Middle frontal gyrus (tissue), 1 donor: ENCODE results near the gene AGRN.
"Not testable (repeated sequence)": the region's sequence is repeated elsewhere in the genome, so short reads cannot be mapped to it uniquely, and the experiment has no call there.

Experiments used
- DNase-seq: peaks from one replicate; pipeline ENCODE4 v3.0.0-alpha.2; 2015; ENCODE audit warnings: low spot score; ENCODE audit errors: extremely low spot score

The AGRN gene

DNA sequence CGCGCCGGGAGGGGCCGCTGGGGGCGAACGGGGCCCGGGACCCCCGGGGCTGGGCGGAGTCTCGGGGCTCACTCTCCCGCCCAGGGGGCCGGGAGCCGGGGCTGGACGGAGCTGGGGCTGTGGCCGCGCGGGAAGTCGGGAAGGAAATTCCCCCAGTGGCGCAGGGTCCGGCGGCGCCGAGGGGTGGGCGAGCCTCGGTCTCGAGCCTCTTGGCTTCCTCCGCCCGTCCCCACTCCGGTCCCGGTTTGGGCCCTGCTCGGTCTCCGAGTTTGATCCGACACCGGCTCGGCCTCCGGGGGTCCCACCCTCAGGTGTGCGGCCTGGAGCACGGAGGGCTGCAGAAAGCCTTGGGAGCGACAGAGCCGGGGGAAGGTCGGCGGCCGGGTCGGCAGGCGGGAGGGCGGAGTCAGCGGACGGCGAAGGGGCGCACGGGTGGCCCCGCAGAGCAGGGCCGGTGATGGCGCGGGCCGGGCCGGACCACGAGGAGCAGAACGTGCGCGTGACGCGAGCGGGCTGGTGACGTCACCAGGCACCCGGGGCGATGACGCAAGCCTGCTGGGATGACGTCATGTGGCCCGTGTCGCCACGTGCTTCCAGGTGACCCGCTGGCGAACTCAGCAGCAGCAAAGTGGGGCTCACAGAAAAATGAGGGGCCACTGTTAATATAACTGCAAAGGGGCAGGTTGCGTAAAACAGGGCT lies 19.4 kb upstream of the AGRN start:
- DNase-seq: no peak

- no peak for DNase-seq
These were observed 18.7 kb upstream of the AGRN start for GRCh38 chr1:1001057-1001783.

DNA sequence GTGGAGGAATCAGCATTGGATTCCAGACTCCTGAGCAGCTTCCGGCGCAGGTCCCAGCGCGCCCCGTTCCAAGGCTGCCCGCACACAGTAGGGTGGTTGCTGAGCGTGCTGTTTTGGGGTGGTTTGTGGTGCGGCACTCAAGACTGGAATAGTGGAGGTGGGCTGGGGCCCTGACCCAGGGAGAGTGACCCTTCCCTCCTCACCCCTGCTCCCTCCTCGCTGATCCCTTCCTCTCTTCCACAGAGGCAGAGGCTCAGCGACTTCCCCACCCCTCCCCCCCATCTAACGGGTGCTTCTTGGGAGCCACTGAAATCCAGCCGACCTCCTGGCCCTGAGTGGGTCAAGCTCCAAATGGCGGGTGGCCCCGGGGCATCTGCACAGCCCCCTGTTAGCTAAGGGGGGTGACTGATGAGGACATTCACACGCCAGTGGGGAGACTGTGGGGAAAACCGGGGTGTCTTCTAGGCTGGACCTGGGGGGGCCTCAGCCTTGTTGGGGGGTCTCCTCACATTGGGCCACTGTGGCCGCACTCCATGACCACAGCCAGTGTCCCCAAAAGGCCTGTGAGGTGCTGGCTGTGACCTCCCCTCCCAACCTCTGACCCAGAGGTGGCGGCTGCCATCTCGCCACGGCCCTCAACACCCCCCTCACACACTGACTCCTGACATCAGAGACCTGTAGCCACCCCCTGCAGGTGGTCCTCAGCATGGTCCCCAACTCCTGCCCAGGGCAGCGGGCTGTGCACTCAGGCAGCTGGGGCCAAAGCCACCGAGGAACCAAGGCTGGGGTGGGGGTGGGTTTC lies 16.1 kb upstream of the AGRN start:
- no peak for DNase-seq

DNA sequence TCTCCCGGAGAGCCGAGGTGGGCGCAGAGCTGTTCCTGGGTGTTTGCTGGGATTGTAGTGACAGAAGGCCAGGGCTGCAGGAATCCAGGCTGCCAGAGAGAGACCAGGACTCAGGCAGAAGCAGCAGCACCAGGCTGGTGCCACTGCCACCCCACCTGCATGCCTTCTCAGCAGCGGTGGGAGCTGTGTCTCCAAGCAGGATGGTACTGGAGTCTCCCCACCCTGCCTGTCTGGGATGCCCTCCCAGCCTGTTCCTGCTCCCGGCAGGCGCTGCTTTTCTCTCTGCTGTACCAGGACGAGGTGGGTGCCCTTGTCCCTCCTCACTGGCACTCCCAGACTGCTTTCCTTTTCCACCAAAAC lies 15.5 kb upstream of the AGRN start:
- no peak for DNase-seq

GRCh38 chr1:1004780-1005697 lies 14.9 kb upstream of the AGRN start:
- no peak for DNase-seq

DNA sequence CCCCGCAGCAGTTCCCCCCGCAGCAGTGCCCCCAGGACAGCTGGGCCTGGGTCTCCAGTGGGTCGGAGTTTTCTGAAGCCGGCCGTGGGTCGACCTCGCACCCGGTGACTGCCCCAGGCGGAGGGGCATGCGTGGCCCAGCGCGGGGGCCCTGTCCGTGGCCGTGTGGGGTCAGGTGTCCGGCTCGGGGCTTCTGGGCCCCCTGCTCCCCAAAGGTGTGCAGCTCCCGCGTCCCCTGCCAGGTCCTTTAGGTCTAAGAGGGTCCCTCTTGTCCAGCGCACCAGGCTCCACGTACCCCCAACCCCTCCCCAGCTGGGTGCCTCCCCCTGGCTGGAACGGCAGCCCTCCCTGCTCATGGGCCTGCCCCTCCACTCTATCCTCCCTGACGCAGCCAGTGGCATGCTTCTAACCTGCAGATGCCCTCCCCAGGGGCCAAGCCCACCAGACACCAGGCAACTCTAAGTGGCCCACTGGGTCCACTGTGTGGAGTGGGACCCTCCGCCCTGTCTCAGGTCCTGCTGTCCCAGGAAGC lies 14.1 kb upstream of the AGRN start:
- DNase-seq: no peak

DNA sequence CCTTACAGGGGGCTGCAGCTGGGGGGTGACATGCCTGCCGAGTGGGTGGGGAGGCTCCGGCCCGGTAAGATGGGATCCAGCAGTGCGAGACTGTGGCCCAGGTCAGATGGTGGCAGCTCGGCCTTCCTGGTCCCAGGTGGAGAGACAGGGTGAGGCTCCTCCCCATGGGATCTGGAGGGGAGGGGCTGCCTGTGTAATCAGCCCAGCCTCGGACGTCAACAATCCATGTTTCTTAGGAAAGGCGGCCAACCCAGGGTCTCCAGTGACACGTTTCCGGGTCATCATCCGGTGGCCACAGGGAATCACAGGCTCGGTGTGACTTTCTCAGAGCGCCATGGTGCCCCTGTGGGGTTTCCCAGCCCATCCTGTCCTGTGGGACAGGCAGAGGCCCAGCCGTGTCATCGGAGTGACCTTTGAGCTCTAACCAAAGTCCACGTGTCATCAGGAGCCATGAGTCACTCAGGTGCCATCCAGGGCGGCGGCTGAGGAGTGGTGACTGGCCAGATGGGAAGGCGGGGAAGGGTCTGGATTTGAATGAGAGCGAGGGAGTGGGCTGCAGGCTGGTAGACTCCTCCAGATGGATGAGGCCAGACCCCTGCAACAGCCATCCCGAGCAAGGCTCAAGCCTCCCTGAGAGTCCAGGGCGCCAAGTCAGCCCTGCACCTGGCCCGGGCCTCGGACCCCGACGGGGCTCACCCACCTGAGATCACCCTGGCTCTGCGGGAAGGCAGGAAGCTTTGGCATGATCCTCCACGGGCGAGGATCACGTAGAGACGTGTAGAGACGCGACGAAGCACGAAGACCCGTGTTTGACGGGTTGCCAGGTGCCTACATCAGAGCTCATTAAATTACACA lies 13.4 kb upstream of the AGRN start:
- no peak for DNase-seq

GRCh38 chr1:1010131-1010530 lies 9.8 kb upstream of the AGRN start:
- DNase-seq: not testable (repeated sequence)

DNA sequence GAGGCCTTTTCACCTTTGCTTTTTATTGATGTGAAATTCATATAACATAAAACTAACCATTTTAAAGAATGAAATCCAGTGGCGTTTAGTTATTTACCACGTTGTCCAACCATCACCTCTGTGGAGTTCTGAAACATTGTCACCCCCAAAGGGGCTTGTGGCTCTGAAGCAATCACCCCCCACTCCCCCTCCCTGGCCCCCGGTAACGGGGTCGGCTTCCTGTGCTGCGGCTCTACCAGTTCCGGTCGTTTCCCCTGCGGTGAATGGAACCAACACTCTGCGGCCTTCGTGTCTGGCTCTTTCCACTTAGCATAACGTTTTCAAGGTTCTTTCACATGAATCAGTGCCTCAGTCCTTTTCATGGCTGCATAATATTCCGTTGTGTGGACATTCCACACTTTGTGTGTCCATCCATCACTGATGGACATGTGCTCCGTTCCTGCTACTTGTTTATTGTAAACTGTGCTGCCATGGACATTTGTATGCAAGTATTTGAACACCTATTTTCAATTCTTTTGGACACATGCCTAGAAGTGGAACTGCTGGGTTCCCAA lies 8.4 kb upstream of the AGRN start:
- DNase-seq: no peak

DNA sequence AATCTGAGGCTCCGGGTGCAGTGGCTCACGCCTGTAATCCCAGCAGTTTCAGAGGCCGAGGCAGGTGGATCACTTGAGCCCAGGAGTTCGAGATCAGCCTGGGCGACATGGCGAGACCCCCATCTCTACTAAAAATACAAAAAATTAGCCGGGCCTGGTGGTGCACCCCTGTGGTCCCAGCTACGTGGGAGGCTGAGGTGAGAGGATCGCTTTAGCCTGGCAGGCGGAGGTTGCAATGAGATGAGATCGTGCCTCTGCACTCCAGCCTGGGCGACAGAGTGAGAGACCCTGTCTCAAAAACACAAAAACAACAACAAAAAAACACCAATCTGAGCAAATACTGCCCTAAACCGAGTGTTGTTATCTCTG lies 7.2 kb upstream of the AGRN start:
- not testable (repeated sequence) for DNase-seq

DNA sequence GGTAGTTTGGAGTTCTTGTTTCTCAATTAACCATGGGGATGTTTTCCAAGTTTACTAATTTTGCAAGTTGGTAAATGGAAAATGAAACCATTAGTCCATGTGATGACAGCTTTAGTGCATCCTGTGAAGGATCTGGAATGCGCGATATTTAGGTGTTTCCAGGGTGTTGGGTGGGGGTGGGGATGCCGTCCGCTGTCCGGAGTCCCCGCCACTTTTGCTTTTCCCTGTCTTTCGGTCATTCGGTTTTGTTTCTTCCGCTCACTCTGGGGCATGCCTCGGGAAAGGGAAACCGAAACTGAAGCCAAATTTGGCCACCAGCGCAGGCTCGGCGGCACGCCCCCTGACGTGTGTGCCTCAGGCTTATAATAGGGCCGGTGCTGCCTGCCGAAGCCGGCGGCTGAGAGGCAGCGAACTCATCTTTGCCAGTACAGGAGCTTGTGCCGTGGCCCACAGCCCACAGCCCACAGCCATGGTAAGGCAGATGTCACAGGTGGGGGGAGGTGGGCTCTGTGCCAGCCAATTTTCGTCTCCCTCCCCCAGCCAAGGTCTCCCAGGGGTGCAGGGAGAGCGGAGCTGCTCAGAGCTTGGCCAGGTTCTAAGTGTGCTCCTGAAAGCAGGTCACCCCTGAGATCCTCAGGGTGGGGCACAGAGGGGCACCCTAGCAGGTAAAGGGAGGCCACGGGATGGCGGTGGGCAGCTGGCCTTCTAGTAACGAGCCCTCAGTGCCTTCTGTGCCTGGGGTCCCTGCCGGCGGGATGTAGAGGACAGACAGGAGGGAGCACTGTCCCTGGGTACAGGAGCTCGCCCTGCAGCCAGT lies 6.6 kb upstream of the AGRN start, which contains the start of gene ISG15:
Gene ISG15, plus strand, starts transcription at position 393 of the 817 bp plus-strand sequence. Its CDS starts 77 bp downstream, at position 470.
- peak; percentile 70 for DNase-seq

- DNase-seq: no peak
These were observed 5.8 kb upstream of the AGRN start for GRCh38 chr1:1013922-1014648.

GRCh38 chr1:1014799-1015681 lies 4.9 kb upstream of the AGRN start:
- no peak for DNase-seq

DNA sequence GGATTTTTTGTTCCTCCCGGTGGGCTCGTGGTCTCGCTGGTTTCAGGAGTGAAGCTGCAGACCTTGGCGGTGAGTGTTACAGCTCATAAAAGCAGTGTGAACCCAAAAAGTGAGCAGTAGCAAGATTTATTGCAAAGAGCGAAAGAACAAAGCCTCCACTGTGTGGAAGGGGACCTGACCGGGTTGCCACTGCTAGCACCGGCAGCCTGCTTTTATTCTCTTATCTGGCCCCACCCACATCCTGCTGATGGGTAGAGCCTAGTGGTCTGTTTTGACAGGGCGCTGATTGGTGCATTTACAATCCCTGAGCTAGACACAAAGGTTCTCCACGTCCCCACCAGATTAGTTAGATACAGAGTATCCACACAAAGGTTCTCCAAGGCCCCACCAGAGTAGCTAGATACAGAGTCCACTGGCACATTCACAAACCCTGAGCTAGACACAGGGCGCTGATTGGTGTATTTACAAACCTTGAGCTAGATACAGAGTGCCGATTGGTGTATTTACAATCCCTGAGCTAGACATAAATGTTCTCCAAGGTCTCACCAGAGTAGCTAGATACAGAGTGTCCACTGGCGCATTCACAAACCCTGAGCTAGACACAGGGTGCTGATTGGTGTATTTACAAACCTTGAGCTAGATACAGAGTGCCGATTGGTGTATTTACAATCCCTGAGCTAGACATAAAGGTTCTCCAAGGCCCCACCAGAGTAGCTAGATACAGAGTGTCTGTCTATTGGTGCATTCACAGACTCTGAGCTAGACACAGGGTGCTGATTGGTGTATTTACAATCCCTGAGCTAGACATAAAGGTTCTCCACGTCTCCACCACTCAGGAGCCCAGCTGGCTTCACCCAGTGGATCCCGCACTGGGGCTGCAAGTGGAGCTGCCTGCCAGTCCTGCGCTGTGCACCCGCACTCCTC lies 2.3 kb upstream of the AGRN start:
- not testable (repeated sequence) for DNase-seq

DNA sequence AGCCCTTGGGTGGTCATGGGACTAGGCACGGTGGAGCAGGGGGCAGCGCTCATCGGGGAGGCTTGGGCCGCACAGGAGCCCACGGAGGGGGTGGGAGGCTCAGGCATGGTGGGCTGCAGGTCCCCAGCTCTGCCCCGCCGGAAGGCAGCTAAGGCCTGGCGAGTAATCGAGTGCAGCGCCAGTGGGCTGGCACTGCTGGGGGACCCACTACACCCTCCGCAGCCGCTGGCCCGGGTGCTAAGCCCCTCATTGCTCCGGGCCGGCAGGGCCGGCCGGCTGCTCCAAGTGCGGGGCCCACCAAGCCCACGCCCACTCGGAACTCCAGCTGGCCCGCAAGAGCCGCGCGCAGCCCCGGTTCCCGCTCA lies 1.6 kb upstream of the AGRN start:
- not testable (repeated sequence) for DNase-seq
